ENCODE results near the gene TNS4.

The TNS4 gene

GRCh38 chr17:40534371-40535189, 33.2 kb upstream of the TNS4 start:
- DNase-seq: no peak

- no peak for DNase-seq
Measured at GRCh38 chr17:40533896-40534295, 32.5 kb upstream of the TNS4 start.

- DNase-seq: no peak
Measured at GRCh38 chr17:40532520-40533253, 31.3 kb upstream of the TNS4 start.

GRCh38 chr17:40531051-40531991, 29.9 kb upstream of the TNS4 start:
- no peak for DNase-seq

- no peak for DNase-seq
Measured at GRCh38 chr17:40530531-40530994, 29.1 kb upstream of the TNS4 start.

GRCh38 chr17:40529991-40530390, 28.6 kb upstream of the TNS4 start:
- no peak for DNase-seq

GRCh38 chr17:40528692-40529417, 27.4 kb upstream of the TNS4 start:
- no peak for DNase-seq

- DNase-seq: no peak
Measured at GRCh38 chr17:40526668-40527067, 25.2 kb upstream of the TNS4 start.

GRCh38 chr17:40525294-40525693, 23.9 kb upstream of the TNS4 start:
- DNase-seq: no peak

- no peak for DNase-seq
Measured at GRCh38 chr17:40524243-40524965, 23.0 kb upstream of the TNS4 start.

GRCh38 chr17:40522961-40523310, 21.5 kb upstream of the TNS4 start:
- DNase-seq: no peak

GRCh38 chr17:40522250-40522960, 21.0 kb upstream of the TNS4 start:
- no peak for DNase-seq

- DNase-seq: no peak
Measured at GRCh38 chr17:40520991-40521453, 19.6 kb upstream of the TNS4 start.

- no peak for DNase-seq
Measured at GRCh38 chr17:40519089-40519775, 17.8 kb upstream of the TNS4 start.

- no peak for DNase-seq
Measured at GRCh38 chr17:40518401-40519088, 17.1 kb upstream of the TNS4 start.

- DNase-seq: no peak
Measured at GRCh38 chr17:40517981-40518380, 16.6 kb upstream of the TNS4 start.

GRCh38 chr17:40517286-40517662, 15.9 kb upstream of the TNS4 start:
- DNase-seq: no peak

GRCh38 chr17:40516581-40517285, 15.3 kb upstream of the TNS4 start:
- no peak for DNase-seq

GRCh38 chr17:40515491-40516041, 14.1 kb upstream of the TNS4 start:
- no peak for DNase-seq

Data from NCI-H446 (cell line).